ENCODE results near the gene CHRNG. TPM values are rescaled to one million over a fixed set of nuclear protein-coding genes. Genes with fewer than 3 reads are reported as not detected.
"Not testable (repeated sequence)": the region's sequence is repeated elsewhere in the genome, so short reads cannot be mapped to it uniquely, and the experiment has no call there.

CHRNG gene
- total RNA-seq, 1 experiment from 2014 or later: not detected

DNA sequence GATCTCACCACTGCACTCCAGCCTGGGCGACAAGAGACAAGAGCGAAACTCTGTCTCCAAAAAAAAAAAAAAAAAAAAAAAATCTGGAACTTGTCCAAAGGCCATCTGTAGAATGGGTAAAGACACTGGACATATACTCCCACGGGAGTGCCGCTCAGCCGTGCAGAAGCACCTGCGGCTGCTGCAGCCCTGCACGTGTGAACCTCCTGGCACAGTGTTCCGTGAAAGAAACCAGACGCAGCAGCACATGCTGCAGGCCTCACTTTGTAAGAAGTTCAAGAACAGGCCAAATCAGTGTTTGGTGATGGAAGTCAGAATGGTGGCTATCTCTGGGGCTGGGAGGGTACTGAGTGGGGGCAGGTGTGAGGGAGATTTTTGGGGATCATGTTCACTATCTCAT, 7.1 kb upstream of the CHRNG start:
- BruUV-seq (replicated peaks): no TSS peak
- no peak for DNase-seq
- no peak overlapping the region for H3K4me3 Mint-ChIP-seq (ENCODE audit: unreplicated experiment)
- H3K9me3 ChIP-seq: no peaks in the 10 kb centered on the region
- ChIA-PET CTCF (no interaction called here), POLR2A (interaction anchor here (0.8 kb wide), 1 partner anchor 18 kb away, joined by 3 read pairs; the partner anchor contains the start of genes EIF4E2 and TIGD1)
- H3K27me3 Mint-ChIP-seq (ENCODE audit: insufficient read depth, unreplicated experiment): no peaks in the 10 kb centered on the region
- no peaks in the 10 kb centered on the region for H3K36me3 Mint-ChIP-seq (ENCODE audit: insufficient read depth, unreplicated experiment)
- H3K27me3 ChIP-seq (replicated peaks; ENCODE audit: control insufficient read depth, insufficient read depth, low read length): no peaks in the 10 kb centered on the region
- H3K4me1 ChIP-seq: no peaks in the 10 kb centered on the region
- intact Hi-C loops (cut with micrococcal nuclease; ENCODE audit: unreplicated experiment): no loop called here
- no peaks in the 10 kb centered on the region for H3K36me3 ChIP-seq (ENCODE audit: control insufficient read depth, insufficient read depth, low read length)
- no peak overlapping the region for H3K4me3 ChIP-seq (ENCODE audit: low read depth, low read length)
- no peaks in the 10 kb centered on the region for H3K9me3 Mint-ChIP-seq (ENCODE audit: unreplicated experiment)
- no peaks in the 10 kb centered on the region for H3K4me1 Mint-ChIP-seq (ENCODE audit: low read depth, unreplicated experiment)
- TF ChIP-seq, protein P1, sequence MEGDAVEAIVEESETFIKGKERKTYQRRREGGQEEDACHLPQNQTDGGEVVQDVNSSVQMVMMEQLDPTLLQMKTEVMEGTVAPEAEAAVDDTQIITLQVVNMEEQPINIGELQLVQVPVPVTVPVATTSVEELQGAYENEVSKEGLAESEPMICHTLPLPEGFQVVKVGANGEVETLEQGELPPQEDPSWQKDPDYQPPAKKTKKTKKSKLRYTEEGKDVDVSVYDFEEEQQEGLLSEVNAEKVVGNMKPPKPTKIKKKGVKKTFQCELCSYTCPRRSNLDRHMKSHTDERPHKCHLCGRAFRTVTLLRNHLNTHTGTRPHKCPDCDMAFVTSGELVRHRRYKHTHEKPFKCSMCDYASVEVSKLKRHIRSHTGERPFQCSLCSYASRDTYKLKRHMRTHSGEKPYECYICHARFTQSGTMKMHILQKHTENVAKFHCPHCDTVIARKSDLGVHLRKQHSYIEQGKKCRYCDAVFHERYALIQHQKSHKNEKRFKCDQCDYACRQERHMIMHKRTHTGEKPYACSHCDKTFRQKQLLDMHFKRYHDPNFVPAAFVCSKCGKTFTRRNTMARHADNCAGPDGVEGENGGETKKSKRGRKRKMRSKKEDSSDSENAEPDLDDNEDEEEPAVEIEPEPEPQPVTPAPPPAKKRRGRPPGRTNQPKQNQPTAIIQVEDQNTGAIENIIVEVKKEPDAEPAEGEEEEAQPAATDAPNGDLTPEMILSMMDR (IDR thresholded peaks at IDR 0.05; ENCODE audit: insufficient read depth in 1 of 2, low read depth in 1 of 2, low read length in 1 of 2, severe bottlenecking in 1 of 2, unreplicated experiment in 1 of 2): no peak
- no peak overlapping the region for H3K27ac Mint-ChIP-seq (ENCODE audit: unreplicated experiment)

DNA sequence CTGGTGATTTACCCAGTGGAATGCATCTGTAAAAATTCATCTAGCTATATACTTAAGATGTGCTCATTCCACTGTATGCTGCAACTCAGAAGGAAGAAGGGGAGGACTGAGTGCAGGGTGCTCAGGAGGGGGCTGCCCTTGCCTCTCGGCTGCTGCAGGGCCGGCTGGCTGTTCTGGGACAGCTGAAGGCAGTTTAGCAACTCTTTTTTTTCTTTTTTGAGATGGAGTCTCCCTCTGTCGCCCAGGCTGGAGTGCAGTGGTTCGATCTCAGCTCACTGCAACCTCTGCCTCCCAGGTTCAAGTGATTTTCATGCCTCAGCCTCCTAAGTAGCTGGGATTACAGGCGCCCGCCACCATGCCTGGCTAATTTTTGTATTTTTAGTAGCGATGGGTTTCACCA, 6.7 kb upstream of the CHRNG start:
- BruUV-seq (replicated peaks); H3K4me1 ChIP-seq; H3K4me1 Mint-ChIP-seq (ENCODE audit: low read depth, unreplicated experiment); DNase-seq; H3K27me3 Mint-ChIP-seq (ENCODE audit: insufficient read depth, unreplicated experiment); H3K27ac Mint-ChIP-seq (ENCODE audit: unreplicated experiment); intact Hi-C loops (cut with micrococcal nuclease; ENCODE audit: unreplicated experiment); H3K9me3 ChIP-seq; H3K36me3 ChIP-seq (ENCODE audit: control insufficient read depth, insufficient read depth, low read length); H3K36me3 Mint-ChIP-seq (ENCODE audit: insufficient read depth, unreplicated experiment); H3K9me3 Mint-ChIP-seq (ENCODE audit: unreplicated experiment); H3K4me3 ChIP-seq (ENCODE audit: low read depth, low read length); H3K4me3 Mint-ChIP-seq (ENCODE audit: unreplicated experiment); H3K27me3 ChIP-seq (replicated peaks; ENCODE audit: control insufficient read depth, insufficient read depth, low read length); CTCF ChIA-PET: not testable (repeated sequence)
- POLR2A ChIA-PET: interaction anchor here (0.8 kb wide), 1 partner anchor 18 kb away, joined by 3 read pairs; the partner anchor contains the start of genes EIF4E2 and TIGD1

DNA sequence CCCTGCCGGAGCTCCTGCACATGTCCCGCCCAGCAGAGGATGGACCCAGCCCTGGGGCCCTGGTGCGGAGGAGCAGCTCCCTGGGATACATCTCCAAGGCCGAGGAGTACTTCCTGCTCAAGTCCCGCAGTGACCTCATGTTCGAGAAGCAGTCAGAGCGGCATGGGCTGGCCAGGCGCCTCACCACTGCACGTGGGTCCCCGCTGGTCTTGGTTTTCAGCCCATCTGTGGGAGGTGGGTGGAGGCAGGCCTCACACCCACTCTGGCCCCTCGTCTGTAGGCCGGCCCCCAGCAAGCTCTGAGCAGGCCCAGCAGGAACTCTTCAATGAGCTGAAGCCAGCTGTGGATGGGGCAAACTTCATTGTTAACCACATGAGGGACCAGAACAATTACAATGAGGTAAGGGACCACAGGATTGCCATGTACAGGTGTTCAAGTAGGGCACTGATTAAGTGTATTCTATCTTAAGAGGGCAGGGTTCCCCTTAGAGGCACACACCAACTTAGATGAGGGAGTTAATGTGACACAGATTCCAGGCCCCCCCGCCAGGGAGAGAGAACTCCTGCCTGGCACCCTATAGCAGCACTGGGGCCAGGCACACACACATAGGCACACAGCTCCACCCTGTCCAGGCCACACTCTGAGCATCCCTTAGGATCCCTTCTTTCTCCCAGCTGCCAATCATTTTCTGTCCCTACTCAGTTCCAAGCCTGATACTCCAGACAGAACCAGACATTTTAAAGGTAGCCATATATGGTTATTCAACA, 5.4 kb upstream of the CHRNG start:
- CTCF ChIA-PET: interaction anchor here (0.6 kb wide), 1 partner anchor 10 kb away, joined by 3 read pairs; no protein-coding TSS in a partner anchor

More for the DNA sequence above, 5.4 kb upstream of the CHRNG start:
- intact Hi-C loops (cut with micrococcal nuclease; ENCODE audit: unreplicated experiment): no loop called here
- no peak overlapping the region for H3K4me3 ChIP-seq (ENCODE audit: low read depth, low read length)
- Mint-ChIP-seq H3K4me1 (ENCODE audit: low read depth, unreplicated experiment) (no peaks in the 10 kb centered on the region), H3K27me3 (ENCODE audit: insufficient read depth, unreplicated experiment) (no peaks in the 10 kb centered on the region), H3K9me3 (ENCODE audit: unreplicated experiment) (no peaks in the 10 kb centered on the region), H3K27ac (ENCODE audit: unreplicated experiment) (no peak overlapping the region), H3K4me3 (ENCODE audit: unreplicated experiment) (no peak overlapping the region), H3K36me3 (ENCODE audit: insufficient read depth, unreplicated experiment) (no peaks in the 10 kb centered on the region)
- TF ChIP-seq, protein P1 (IDR thresholded peaks at IDR 0.05; ENCODE audit: insufficient read depth in 1 of 2, low read depth in 1 of 2, low read length in 1 of 2, severe bottlenecking in 1 of 2, unreplicated experiment in 1 of 2): no peak
- no peaks in the 10 kb centered on the region for H3K27me3 ChIP-seq (replicated peaks; ENCODE audit: control insufficient read depth, insufficient read depth, low read length)
- H3K9me3 ChIP-seq: no peaks in the 10 kb centered on the region
- H3K36me3 ChIP-seq (ENCODE audit: control insufficient read depth, insufficient read depth, low read length): no peaks in the 10 kb centered on the region
- DNase-seq: no peak
- H3K4me1 ChIP-seq: no peaks in the 10 kb centered on the region
- BruUV-seq (replicated peaks): no TSS peak
- POLR2A ChIA-PET: no interaction called here
